ENCODE results near the gene SGPL1.

Gene SGPL1

DNA sequence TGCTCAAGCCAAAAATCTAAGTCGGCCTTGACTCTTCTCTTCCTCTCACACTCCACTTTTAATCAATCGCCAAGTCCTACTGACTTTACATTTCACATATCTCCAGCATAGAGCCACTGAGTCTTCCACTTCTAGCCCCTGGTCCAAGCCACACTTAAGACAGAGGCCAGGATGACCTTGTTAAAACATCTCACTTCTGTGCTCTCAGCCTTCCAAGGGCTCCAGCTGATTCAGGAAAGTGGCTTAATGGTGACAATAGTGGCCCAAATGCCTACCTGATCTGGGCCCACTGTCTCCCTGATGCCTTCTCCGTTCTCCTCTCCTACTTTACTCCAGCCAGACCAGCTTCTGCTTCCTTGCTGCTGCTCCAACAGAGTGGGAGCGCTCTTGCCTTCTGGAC, 35.0 kb upstream of the SGPL1 start:
- H3K4me3 ChIP-seq (ENCODE audit: low read depth, low read length) = no peak overlapping the region
- in situ Hi-C loops (cut with HindIII; ENCODE audit: low sequenced_read_pairs) = no loop called here
- DNase-seq (ENCODE audit: low read depth) = no peak
- TF ChIP-seq, protein P1, sequence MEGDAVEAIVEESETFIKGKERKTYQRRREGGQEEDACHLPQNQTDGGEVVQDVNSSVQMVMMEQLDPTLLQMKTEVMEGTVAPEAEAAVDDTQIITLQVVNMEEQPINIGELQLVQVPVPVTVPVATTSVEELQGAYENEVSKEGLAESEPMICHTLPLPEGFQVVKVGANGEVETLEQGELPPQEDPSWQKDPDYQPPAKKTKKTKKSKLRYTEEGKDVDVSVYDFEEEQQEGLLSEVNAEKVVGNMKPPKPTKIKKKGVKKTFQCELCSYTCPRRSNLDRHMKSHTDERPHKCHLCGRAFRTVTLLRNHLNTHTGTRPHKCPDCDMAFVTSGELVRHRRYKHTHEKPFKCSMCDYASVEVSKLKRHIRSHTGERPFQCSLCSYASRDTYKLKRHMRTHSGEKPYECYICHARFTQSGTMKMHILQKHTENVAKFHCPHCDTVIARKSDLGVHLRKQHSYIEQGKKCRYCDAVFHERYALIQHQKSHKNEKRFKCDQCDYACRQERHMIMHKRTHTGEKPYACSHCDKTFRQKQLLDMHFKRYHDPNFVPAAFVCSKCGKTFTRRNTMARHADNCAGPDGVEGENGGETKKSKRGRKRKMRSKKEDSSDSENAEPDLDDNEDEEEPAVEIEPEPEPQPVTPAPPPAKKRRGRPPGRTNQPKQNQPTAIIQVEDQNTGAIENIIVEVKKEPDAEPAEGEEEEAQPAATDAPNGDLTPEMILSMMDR (IDR thresholded peaks at IDR 0.05; ENCODE audit: low read depth, low read length, missing control alignments) = no peak

DNA sequence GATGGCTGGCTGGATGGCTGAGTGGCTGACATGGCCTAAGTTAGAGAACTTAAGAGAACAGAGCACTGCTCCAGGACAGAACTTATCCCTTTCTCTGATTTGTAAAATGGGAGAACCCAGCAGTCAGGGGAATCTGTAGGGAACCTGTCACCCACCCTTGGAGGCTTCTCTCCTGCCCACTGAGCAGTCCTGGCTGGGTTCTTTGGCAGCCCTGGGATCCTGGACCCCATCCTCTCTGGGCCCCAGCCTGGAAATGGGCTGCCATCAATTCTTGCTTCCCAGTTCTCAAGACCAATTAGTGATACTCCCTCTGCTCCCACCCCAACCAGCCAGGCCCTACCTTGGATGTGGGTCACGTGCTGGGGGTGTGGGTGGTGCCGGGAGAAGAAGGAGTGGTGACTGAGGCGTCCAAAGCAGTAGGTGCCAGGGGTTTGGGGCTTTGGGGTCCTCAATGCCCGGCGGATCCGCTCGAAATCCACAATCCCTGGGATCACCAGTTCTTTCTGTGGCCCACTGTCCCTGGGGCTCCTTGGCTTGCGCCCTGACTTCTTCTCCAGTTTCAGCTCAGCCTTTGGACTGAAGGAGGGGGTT, 34.2 kb upstream of the SGPL1 start:
- in situ Hi-C loops (cut with HindIII; ENCODE audit: low sequenced_read_pairs) = no loop called here
- DNase-seq (ENCODE audit: low read depth) = no peak
- H3K4me3 ChIP-seq (ENCODE audit: low read depth, low read length) = no peak overlapping the region
- TF ChIP-seq, protein P1 (IDR thresholded peaks at IDR 0.05; ENCODE audit: low read depth, low read length, missing control alignments) = no peak

DNA sequence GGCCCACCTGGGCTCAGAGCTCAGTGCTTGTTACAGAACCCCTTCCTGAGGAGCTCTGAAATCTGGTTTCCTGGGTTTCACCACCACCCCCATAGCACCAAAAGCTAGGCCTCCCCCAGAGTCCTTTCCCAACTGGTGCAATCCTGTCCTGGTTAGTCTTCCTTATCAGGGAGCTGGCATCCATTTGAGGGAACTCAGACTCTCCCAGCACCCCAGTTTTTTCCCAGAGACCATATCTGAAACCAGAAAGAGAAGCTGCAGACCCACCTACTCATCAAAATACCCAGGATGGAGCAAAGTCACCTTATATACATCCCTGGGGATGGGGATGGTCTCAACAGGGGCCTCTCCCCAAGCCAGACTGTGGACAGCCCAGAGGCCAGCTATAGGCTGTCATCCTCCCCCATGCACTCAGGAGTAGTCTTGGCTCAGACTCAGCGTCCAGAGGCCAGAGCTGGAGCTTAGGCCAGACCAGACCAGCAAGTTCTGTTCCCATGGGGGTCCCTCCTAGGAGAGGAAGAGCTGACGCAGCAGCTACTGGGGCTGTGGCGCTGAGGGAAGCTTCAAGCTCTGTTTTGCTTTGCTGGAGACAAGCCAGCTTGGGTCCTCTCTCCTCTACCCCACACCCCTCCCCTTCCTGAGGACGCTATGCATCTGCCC, 33.5 kb upstream of the SGPL1 start:
- in situ Hi-C loops (cut with HindIII; ENCODE audit: low sequenced_read_pairs) = no loop called here
- DNase-seq (ENCODE audit: low read depth) = no peak
- TF ChIP-seq, protein P1 (IDR thresholded peaks at IDR 0.05; ENCODE audit: low read depth, low read length, missing control alignments) = no peak
- H3K4me3 ChIP-seq (ENCODE audit: low read depth, low read length) = no peak overlapping the region

DNA sequence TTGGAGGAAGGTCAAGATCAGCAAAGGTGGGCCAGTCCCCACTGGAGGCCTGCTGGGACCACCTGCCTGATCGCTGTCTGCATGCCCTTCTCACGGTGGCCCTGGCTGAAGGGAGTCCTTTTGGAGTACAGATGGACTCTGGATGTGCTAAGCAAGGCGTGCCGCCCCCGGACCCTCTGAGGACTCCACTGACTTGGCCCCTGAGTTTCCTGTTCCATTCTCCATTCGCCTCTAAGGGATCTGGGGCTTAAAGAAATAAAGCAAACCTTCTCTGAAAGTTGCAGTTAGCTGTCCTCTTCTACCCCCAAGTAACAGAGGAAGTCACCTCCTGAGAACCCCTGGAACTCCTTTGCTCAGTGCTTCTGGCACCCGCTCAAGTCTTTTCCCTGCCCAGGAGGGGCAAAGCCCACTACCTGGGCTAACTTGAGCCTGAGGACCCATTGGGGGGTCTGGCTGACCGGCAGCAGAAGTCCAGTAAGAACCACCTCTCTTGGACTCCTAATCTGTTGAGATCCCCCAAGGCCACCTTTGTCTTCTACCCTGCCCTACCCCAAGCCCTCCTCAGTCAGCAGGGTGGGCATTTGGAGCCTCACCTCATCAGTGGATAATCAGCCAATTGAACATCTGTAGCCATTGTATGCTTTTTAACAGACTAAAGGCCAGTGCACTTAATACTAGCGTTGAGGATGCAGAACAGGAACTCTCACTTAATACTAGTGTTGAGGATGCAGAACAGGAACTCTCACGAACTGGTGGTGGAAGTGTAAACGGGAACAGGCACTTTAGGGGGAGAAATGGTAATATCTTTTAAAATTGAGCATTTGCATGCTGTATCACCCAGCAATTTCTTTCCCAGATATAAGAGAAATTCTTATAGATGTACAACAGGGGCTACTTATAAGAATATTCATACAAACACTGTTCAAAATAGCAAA, 32.7 kb upstream of the SGPL1 start:
- DNase-seq (ENCODE audit: low read depth) = no peak
- no peak overlapping the region for H3K4me3 ChIP-seq (ENCODE audit: low read depth, low read length)
- TF ChIP-seq, protein P1 (IDR thresholded peaks at IDR 0.05; ENCODE audit: low read depth, low read length, missing control alignments) = no peak
- in situ Hi-C loops (cut with HindIII; ENCODE audit: low sequenced_read_pairs) = no loop called here

DNA sequence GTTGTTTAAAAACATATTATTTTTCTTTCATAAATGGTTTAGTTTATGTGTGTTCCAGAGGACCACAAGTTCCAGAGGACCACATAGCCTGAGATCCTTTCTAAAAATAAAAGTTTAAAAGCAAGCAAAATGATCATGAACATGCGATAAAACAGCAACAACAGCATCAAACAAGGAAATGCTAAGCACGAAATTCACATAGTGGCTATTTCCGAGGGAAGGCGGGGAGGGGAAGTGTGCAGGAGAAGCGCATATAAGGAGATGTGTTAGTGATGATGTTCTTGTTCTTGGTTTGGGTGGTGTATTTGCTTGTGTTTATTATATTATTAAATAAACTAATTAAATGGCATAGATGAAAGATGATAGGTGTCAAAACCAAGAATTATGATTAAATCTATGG, 31.7 kb upstream of the SGPL1 start:
- TF ChIP-seq, protein P1 (IDR thresholded peaks at IDR 0.05; ENCODE audit: low read depth, low read length, missing control alignments) = no peak
- in situ Hi-C loops (cut with HindIII; ENCODE audit: low sequenced_read_pairs) = no loop called here

DNA sequence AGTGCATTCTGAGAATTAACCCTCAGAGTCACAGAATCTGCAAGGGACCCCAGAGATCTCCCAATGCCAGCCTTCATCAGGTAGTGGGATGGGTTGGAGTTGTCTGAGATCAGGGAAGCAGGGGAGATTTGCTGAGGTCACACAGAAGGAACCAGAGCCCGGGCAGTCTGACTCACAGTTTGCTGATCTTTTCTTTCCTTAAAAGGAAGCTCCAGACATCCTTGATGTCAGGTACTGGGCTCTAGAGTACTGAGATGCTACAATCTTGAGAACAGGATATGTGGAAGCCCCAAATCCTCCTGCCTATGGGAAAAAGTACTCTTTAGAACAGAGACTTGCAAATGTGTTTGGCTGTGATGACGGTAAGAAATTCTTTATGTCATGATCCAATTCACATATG, 31.3 kb upstream of the SGPL1 start:
- DNase-seq (ENCODE audit: low read depth) = no peak
- in situ Hi-C loops (cut with HindIII; ENCODE audit: low sequenced_read_pairs) = no loop called here
- TF ChIP-seq, protein P1 (IDR thresholded peaks at IDR 0.05; ENCODE audit: low read depth, low read length, missing control alignments) = no peak
- H3K4me3 ChIP-seq (ENCODE audit: low read depth, low read length) = no peak overlapping the region

More for the DNA sequence above, 31.7 kb upstream of the SGPL1 start:
- DNase-seq (ENCODE audit: low read depth) = no peak
- no peak overlapping the region for H3K4me3 ChIP-seq (ENCODE audit: low read depth, low read length)

All from astrocyte of the cerebellum (primary cell).